HepG2 (cell line): ENCODE data around the gene MGA. TPM values are rescaled to one million over a fixed set of nuclear protein-coding genes. Genes with fewer than 3 reads are reported as not detected.

Experiments used
- CSRNP1 ChIP-seq: sonication (generic); formaldehyde crosslinking; IDR thresholded peaks from 2 replicates; pipeline ENCODE4 v1.8.1; 2023; ENCODE audit warnings: mild to moderate bottlenecking, missing genetic modification reagents
- DR1 ChIP-seq: sonication (generic); formaldehyde crosslinking; IDR thresholded peaks from 2 replicates; pipeline ENCODE4 v1.8.0; 2021; ENCODE audit warnings: mild to moderate bottlenecking, missing genetic modification reagents, inconsistent platforms
- EP300 ChIP-seq, 3 experiments: sonication (generic) in 1 of 3; formaldehyde crosslinking in 1 of 3; IDR thresholded peaks; 2 replicates each; pipeline versions ENCODE4 v1.5.1 to v1.6.1; 2011 to 2020; ENCODE audit warnings: low read depth in 2 of 3, low read length in 2 of 3, borderline replicate concordance in 1 of 3, improper control_type of control experiment in 1 of 3, mild to moderate bottlenecking in 1 of 3, missing genetic modification reagents in 1 of 3, moderate library complexity in 1 of 3
- FOXK1 ChIP-seq: sonication (generic); formaldehyde crosslinking; IDR thresholded peaks from 2 replicates; pipeline ENCODE4 v1.4.0; 2020; ENCODE audit warnings: low read depth, missing genetic modification reagents, borderline replicate concordance
- HIVEP1 ChIP-seq: sonication (generic); formaldehyde crosslinking; IDR thresholded peaks from 2 replicates; pipeline ENCODE4 v1.4.0; 2020; ENCODE audit warnings: mild to moderate bottlenecking, missing genetic modification reagents
- HNF1B ChIP-seq: sonication (generic); formaldehyde crosslinking; IDR thresholded peaks from 2 replicates; pipeline ENCODE4 v1.5.1; 2020; ENCODE audit warnings: mild to moderate bottlenecking, moderate library complexity, missing genetic modification reagents
- HOXA5 ChIP-seq: sonication (generic); formaldehyde crosslinking; IDR thresholded peaks from 2 replicates; pipeline ENCODE4 v1.4.0; 2020; ENCODE audit warnings: missing genetic modification reagents
- LCORL ChIP-seq, 2 experiments: fragments of 450-650 bp in 1 of 2; sonication (generic) in 1 of 2; formaldehyde crosslinking in 1 of 2; IDR thresholded peaks; 2 replicates each; pipeline versions ENCODE4 v1.5.0 to v1.6.1; 2017 to 2020; ENCODE audit warnings: antibody characterized with exemption in 1 of 2, missing genetic modification reagents in 1 of 2
- PPARG ChIP-seq: conservative IDR thresholded peaks from 2 replicates; pipeline ENCODE4 v1.6.1; 2016; ENCODE audit warnings: missing biosample characterization, missing genetic modification reagents
- SMARCC2 ChIP-seq: fragments of 450-650 bp; IDR thresholded peaks from 2 replicates; pipeline ENCODE4 v1.6.1; 2017; ENCODE audit warnings: antibody characterized with exemption, mild to moderate bottlenecking
- ZBTB14 ChIP-seq: sonication (generic); formaldehyde crosslinking; IDR thresholded peaks from 2 replicates; pipeline ENCODE4 v1.4.0; 2020; ENCODE audit warnings: missing genetic modification reagents
- ZBTB3 ChIP-seq: sonication (generic); formaldehyde crosslinking; IDR thresholded peaks from 2 replicates; pipeline ENCODE4 v1.4.0; 2020; ENCODE audit warnings: low read depth, mild to moderate bottlenecking, moderate library complexity, missing genetic modification reagents, borderline replicate concordance
- ZC3H4 ChIP-seq: sonication (generic); formaldehyde crosslinking; IDR thresholded peaks from 2 replicates; pipeline ENCODE4 v1.4.0; 2020; ENCODE audit warnings: missing genetic modification reagents, borderline replicate concordance
- ZNF232 ChIP-seq: sonication (generic); formaldehyde crosslinking; IDR thresholded peaks from 2 replicates; pipeline ENCODE4 v1.4.0; 2020; ENCODE audit warnings: missing genetic modification reagents, borderline replicate concordance
- ZNF562 ChIP-seq: sonication (generic); formaldehyde crosslinking; IDR thresholded peaks from 2 replicates; pipeline ENCODE4 v1.8.0; 2022; ENCODE audit warnings: missing genetic modification reagents, borderline replicate concordance
- ZNF569 ChIP-seq: sonication (generic); formaldehyde crosslinking; IDR thresholded peaks from 2 replicates; pipeline ENCODE4 v1.5.0; 2020; ENCODE audit warnings: mild to moderate bottlenecking, missing genetic modification reagents, moderate library complexity, borderline replicate concordance
- ZNF644 ChIP-seq: IDR thresholded peaks from 2 replicates; pipeline ENCODE4 v1.6.1; 2016; ENCODE audit warnings: low read depth
- ZNF781 ChIP-seq: sonication (generic); formaldehyde crosslinking; IDR thresholded peaks from 2 replicates; pipeline ENCODE4 v1.5.1; 2020; ENCODE audit warnings: borderline replicate concordance, mild to moderate bottlenecking, missing genetic modification reagents; ENCODE audit errors: not compliant biosample characterization
- polyA plus RNA-seq, 8 experiments: library from polyadenylated mRNA; depleted of rRNA in 3 of 8; stranded (reverse) in 7 of 8; unstranded in 1 of 8; fragments of >200 nt; fragmentation: Illumina TruSeq in 4 of 8; extraction: Trizol in 4 of 8; gene quantifications; 2 replicates each; pipeline versions ENCODE4 v1.2.1 to v1.2.3, GENCODE V29; 2011 to 2016; ENCODE audit warnings: low read depth in 4 of 8, missing spikeins in 1 of 8, mixed read lengths in 1 of 8; ENCODE audit not compliant: insufficient read depth in 1 of 8
- total RNA-seq, 5 experiments: library from RNA; depleted of rRNA; stranded (reverse); fragments of >200 nt; fragmentation: Illumina TruSeq; extraction: Trizol; gene quantifications; 2 replicates each; pipeline ENCODE4 v1.2.3, GENCODE V29; 2016; ENCODE audit warnings: low read depth in 1 of 5
- TF ChIP-seq, protein P1 (sequence below): sonication (generic); formaldehyde crosslinking; IDR thresholded peaks from 2 replicates; pipeline ENCODE4 v1.9.0; 2021; ENCODE audit warnings: missing genetic modification reagents, borderline replicate concordance
- TF ChIP-seq, protein P2 (sequence below): IDR thresholded peaks from 2 replicates; pipeline ENCODE4 v1.6.1; 2016; ENCODE audit warnings: missing genetic modification reagents, missing compliant biosample characterization
- TF ChIP-seq, protein P3 (sequence below): sonication (generic); formaldehyde crosslinking; IDR thresholded peaks from 2 replicates; pipeline ENCODE4 v1.5.0; 2020; ENCODE audit warnings: mild to moderate bottlenecking, missing genetic modification reagents

Gene MGA
- total and polyA plus RNA-seq, 2 of the 13 experiments (the other 11 are each of a cell fraction or from before 2014, with no cell fraction given): 5.3 to 59.0 TPM

GRCh38 chr15:41637086-41637485 lies 23.1 kb upstream of the MGA start (continued):
- TF ChIP-seq ZNF569 (CRISPR knock-in tag) (no peak), ZNF232 (CRISPR knock-in tag) (no peak), FOXK1 (no peak), ZC3H4 (CRISPR knock-in tag) (no peak), SMARCC2 (no peak), ZBTB14 (CRISPR knock-in tag) (no peak), DR1 (no peak), ZNF644 (CRISPR knock-in tag) (no peak), LCORL (IDR thresholded peaks at IDR 0.05) (0 out of 2 replicates have a peak, but pooled peaks have one; percentile 39), LCORL (CRISPR knock-in tag; IDR thresholded peaks at IDR 0.05) (no peak), HOXA5 (CRISPR knock-in tag) (no peak), HNF1B (CRISPR knock-in tag) (no peak), ZBTB3 (CRISPR knock-in tag) (no peak), ZNF562 (CRISPR knock-in tag) (no peak), HIVEP1 (CRISPR knock-in tag) (no peak), ZNF781 (CRISPR knock-in tag) (no peak), PPARG (CRISPR knock-in tag) (no peak), EP300 (IDR thresholded peaks at IDR 0.05; ENCODE audit: low read depth in 2 of 2, low read length in 2 of 2) (no peak), EP300 (CRISPR knock-in tag; IDR thresholded peaks at IDR 0.05; ENCODE audit: borderline replicate concordance) (no peak), CSRNP1 (CRISPR knock-in tag) (no peak)
- TF ChIP-seq, protein P1, sequence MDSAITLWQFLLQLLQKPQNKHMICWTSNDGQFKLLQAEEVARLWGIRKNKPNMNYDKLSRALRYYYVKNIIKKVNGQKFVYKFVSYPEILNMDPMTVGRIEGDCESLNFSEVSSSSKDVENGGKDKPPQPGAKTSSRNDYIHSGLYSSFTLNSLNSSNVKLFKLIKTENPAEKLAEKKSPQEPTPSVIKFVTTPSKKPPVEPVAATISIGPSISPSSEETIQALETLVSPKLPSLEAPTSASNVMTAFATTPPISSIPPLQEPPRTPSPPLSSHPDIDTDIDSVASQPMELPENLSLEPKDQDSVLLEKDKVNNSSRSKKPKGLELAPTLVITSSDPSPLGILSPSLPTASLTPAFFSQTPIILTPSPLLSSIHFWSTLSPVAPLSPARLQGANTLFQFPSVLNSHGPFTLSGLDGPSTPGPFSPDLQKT (CRISPR knock-in tag): no peak
- TF ChIP-seq, protein P2, sequence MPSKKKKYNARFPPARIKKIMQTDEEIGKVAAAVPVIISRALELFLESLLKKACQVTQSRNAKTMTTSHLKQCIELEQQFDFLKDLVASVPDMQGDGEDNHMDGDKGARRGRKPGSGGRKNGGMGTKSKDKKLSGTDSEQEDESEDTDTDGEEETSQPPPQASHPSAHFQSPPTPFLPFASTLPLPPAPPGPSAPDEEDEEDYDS (CRISPR knock-in tag): no peak
- TF ChIP-seq, protein P3, sequence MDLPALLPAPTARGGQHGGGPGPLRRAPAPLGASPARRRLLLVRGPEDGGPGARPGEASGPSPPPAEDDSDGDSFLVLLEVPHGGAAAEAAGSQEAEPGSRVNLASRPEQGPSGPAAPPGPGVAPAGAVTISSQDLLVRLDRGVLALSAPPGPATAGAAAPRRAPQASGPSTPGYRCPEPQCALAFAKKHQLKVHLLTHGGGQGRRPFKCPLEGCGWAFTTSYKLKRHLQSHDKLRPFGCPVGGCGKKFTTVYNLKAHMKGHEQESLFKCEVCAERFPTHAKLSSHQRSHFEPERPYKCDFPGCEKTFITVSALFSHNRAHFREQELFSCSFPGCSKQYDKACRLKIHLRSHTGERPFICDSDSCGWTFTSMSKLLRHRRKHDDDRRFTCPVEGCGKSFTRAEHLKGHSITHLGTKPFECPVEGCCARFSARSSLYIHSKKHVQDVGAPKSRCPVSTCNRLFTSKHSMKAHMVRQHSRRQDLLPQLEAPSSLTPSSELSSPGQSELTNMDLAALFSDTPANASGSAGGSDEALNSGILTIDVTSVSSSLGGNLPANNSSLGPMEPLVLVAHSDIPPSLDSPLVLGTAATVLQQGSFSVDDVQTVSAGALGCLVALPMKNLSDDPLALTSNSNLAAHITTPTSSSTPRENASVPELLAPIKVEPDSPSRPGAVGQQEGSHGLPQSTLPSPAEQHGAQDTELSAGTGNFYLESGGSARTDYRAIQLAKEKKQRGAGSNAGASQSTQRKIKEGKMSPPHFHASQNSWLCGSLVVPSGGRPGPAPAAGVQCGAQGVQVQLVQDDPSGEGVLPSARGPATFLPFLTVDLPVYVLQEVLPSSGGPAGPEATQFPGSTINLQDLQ (CRISPR knock-in tag): no peak
